GM18517 (cell line): Measurements from ENCODE around the gene REEP1.
A peak's percentile ranks its signal among the peaks of the same experiment; 100 is the strongest.

Experiments
- ATAC-seq: cut with Tn5 transposase; IDR thresholded peaks from one replicate; pipeline ENCODE4 v1.9.1; 2021; ENCODE audit warnings: mild to moderate bottlenecking, moderate library complexity; ENCODE audit not compliant: unreplicated experiment

The REEP1 gene, protein sequence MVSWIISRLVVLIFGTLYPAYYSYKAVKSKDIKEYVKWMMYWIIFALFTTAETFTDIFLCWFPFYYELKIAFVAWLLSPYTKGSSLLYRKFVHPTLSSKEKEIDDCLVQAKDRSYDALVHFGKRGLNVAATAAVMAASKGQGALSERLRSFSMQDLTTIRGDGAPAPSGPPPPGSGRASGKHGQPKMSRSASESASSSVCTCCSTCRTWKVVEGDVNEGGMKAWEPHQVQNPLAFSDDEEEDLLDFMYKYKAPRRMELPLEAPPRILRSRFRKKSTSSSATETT

DNA sequence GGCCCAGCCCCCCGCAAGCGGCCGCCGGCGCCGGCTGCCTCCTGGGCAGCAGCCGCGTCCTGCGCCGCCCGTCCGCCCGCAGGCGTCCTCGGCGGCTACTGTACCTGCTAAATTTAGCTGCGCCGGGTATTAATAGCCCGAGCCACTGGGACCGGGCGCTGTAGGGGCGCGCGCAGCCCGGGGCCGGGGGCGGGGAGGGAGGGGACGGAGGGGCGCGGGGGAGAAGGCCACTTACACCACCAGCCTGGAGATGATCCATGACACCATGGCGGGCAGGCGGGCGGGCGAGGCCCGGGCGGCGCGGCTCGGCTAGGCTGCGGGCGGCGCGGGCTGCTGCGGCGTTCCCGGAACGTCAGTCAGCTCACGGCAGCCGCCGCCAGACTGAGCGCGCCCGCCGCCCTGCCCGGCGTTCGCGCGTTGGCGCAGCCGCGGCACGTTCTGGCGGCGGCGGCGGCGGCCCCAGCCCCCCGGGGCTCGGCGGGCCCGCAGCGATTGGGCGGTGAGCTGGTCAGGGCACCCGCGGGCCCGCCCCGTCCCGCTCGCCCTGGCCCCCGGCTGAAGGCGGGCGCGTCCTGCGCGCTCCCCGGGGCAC is at the start of gene REEP1:
Gene REEP1 (minus strand): TSS at position 383 of the 592 bp plus-strand sequence. CDS start 116 bp downstream, at position 267.
- no peak for ATAC-seq

DNA sequence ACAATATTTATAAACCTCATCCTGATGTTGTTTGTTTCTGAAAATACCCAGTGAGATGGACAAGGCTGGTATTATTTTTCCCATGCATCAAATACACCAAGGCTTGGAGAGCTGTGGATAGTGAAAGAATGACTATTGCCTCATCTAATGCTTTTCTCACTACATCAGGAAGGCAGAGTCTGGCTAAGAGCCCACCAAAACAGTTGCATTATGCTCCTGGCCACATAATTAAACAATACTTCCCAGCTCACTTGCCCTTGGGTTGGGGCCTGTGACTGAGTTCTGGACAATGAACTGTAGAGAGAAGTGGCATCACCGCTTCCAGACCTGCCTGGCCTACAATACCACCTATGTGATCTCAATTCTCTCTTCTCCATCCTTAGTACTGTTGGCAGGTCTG is 46.4 kb upstream of the REEP1 start:
- no peak for ATAC-seq

DNA sequence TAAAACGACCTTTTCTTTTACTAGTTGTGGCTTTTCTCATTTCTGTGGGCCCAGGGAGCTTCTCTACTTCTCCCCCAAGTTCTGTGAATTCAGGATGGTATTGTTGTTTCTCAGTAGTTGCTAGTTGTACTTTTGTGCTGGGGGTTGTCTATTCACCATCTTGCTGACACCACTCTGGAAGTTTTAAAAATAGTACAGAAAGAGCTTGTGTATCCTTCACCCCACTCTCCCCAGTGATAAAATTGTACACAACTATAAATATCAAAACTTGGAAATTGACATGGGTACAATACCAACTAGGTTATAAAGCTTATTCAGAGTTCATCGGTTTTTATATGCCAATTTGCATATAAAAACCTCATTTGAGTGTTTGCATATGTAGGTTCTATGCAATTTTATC is 45.3 kb upstream of the REEP1 start:
- no peak for ATAC-seq

DNA sequence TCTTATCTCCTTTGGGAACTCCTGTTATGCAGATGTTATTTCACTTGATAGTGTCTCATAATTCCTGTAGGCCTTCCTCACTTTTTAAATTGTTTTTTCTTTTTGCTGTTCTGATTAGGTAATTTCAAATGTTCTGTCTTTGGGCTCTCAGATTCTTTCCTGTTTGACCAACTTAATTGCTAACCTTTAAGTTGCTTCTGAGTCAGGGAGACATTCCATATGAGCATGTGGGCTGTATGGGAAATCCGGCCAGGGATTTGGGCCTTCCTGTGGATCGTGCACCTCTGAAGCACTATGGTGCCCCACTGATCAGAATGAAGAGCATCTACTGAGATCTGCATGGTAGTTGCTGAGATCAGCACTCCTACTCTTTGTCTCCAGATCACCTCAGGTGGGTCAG is 44.7 kb upstream of the REEP1 start:
- no peak for ATAC-seq

DNA sequence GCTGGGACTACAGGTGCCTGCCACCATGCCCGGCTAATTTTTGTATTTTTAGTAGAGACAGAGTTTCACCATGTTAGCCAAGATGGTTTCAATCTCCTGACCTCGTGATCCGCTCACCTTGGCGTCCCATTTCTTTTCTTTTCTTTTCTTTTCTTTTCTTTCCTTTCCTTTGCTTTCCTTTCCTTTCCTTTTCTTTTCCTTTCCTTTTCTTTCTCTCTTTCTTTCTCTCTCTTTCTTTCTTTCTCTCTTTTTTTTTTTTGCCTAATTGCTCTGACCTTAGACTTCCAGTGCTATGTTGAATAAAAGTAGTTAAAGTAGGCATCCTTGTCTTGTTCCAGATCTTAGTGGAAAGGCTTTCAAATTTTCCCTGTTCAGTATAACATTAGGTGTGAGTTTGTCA is 41.0 kb upstream of the REEP1 start:
- ATAC-seq: no peak

DNA sequence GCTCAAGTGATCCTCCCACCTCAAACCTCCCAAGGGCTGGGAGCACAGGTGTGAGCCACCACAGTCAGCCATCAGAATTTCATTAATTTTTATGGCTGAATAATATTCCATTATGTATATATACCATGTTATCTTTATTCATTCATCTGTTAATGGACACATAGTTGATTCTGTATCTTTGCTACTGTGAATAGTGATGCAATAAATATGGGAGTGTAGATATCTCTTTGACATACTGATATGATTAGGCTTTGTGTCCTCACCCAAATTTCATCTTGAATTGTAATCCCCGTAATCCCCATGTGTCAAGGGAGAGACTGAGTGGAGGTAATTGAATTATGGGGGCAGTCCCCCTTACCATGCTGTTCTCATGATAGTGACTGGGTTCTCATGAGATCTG is 38.2 kb upstream of the REEP1 start:
- ATAC-seq: no peak

DNA sequence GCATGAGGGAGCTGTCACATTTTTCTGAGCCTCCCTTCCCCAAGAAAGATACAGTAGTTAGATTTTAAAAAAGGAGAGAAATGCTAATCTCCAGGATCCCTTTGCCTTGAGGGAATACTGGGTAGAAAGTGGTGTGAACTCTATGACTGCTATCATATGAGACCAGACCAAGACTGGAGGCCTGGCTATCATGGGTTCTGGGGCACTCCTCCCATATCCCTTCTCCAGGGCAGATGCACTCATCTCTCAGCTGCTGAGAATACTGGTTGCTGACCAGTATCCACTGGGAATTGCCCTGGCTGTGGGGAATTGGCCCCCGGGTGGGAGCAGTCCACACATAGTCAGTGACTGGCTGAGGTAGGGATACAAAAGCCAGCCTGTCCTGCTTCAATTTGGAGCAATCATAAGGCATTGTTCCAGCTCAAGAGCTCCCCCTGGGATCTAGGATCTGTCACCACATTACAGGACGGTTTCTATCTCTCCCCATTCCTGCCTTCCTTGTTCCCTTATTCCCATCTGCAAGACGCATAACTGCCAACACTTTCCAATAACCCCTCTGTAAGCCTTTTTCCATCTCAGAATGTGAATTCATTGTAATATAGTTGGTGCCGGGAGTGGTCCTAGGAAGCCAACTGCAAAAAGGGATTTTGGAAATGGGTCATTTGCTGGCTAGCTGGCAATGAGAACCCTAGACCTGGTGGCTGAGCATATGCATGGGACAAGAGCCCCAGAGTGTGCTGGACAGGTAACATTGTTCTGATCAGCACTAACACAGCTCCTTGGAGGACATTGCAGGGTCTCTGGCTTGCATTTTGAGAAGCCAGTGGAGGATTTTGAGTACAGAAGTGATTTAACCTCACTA is 35.4 kb upstream of the REEP1 start:
- ATAC-seq: no peak

DNA sequence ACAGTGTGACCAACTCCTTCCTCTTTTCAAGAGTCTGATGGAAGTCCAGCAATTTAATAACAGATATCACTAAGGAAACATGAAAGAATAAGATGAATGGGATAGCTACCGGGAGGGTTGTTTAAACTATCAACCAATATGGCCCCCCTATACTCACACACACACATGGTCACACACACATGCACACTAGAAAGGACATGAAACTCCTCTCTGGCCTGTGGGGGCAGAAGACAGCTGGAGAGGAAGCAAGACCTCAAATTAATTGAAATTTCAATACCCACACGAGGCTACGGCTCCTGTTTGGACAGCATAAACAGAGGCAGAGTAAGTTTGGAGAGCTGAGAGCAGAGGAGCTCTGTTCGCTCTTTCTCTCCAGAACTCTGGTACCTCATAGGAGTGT is 34.7 kb upstream of the REEP1 start:
- ATAC-seq: no peak

DNA sequence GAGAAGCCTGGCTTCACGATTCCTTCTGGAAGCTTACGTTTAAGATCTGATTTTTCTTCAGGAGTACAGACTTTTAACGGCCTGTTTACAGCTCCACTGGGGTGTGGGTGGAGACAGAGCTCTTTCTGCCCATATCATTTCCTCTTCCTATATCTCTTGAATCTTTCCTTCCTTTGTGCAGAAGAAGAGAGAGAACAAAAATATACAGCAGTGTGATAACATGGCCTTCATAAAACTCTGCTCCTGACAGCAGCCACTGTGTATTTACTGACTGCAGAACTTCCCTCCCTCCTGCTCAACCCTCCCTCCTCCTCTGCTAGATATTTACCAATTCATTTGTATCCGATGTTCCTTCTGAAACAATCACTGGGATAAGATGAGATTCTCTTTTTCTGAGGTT is 34.1 kb upstream of the REEP1 start:
- no peak for ATAC-seq

DNA sequence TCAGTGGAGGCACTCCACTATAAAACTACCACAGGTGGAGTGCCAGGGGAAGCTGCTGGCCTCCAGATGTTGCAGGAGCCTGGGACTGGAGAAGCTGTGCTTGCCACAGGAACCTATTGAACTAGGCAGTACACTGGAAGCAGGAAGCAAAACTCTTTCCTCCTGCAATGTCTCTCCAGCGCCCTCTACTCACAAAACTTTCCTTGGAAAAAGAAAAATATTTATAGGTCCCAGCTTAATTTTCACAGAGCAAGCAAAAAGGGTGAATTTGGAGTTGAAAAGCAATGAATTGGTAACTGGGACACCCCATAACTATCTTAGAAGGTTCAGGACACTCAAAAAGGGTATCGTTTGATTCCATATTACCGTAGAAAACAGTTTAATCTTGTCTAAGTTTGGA is 33.2 kb upstream of the REEP1 start:
- ATAC-seq: no peak

DNA sequence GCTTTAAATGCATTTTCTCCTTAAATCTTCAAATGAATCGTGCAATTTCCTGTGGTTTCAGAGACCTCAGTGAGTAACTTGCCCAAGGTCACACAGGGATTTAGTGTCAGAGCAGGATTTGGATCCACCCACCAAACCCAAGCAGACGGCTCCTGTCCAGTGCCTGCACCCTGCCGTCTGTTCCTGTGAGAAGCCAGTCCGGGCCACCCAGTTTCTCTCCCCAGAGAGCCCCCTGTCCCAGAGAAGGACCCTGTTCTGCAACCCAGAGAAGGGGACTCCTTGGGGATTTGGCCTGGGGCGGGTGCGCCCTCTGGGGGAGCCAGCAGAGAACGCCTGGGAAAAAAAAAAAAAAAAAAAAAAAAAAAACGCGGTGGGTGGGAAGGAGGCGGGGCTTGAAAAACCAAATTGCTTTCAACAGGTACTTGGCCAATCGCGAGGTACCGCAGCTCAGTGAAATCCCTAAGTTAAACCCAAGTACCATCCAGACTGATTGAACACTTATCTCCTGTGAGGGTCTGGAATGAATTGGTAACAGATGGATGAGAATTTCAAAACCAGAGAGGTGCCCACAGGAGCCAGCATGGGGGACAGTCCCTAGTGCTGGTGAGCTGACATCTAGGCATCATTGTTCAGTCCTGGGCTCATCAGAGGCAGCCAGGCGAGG is 30.9 kb upstream of the REEP1 start:
- ATAC-seq: no peak

DNA sequence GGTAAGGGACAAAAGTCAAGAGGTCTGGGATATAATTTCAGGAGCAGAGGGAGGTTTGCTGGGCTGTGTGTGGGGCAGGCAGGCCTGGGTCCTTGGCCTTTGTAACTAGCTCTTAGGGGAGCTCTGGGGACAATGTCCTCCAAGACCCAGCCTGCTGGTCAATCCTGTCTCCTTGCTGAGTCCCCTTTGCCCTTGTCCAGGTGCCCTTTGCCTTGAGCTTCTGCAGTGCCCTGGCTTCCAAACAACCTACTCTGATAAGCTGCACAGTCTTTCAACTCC is 30.0 kb upstream of the REEP1 start:
- no peak for ATAC-seq

DNA sequence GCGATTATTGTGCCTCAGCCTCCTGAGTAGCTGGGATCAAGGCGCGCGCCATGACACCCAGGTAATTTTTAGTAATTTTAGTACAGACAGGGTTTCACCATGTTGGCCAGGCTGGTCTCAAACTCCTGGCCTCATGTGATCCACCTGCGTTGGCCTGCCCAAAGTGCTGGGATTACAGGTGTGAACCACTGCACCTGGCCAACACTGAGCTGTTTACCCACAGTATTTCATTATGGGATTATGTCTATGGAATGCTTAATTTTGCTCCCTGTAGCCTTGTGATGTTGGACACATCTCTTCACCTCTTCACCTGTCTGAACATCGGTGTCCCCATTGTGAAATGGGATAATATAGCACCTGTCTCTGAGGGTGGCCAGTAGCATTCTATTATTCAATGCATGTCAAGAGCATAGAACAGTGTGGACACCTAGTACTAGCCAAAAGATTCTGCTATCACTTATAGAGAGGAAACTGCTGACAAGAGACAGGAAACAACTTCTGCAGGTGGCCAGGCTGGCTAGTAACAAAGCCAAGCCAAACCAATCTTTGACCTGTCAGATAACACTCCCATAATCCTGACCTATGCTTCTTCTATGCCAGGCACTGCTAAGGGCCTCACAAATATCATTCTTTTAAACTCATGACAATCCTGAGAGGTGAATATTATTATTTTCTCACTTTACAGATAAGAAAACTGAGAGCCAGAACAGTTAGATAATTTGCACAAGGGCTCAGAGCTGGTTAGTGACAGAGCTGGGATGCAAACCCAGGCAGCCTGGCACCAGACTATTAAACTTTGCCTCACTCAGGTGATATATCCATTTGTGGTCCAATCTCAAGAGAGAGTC is 29.4 kb upstream of the REEP1 start:
- no peak for ATAC-seq

DNA sequence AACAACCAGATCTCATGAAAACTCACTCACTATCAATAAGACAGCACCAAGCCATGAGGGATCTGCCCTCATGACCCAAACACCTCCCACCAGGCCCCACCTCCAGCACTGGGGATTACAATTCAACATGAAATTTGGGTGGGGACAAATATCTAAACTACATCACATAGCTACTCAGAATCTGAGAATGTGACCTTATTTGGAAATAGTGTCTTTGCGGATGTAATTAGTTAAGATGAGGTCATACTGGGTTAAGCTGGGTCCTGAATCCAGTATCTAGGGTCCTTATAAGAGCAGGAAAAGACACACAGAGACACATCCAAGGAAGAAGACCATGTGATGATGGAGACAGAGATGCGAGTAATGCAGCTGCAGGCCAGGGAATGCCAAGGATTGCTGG is 27.5 kb upstream of the REEP1 start:
- no peak for ATAC-seq

DNA sequence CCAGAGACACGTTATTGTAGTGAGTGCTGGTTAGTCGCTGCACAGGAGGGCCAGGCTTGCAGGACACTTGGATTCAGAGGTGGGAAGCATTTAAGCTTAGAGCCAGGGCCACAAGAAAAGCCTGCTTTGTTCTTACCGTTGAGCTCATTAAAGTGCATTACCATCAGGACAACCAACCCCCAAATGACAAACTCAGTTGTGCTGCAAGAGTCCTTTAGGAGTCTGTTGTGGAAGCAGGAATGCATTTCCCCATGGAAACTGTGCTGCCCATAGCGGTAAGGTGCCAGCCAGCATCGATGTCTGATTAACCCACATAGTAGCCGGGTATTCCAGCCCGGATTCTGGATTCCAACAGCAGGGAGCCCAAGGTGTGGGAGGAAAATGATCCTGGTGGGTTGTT is 23.4 kb upstream of the REEP1 start:
- ATAC-seq: no peak

DNA sequence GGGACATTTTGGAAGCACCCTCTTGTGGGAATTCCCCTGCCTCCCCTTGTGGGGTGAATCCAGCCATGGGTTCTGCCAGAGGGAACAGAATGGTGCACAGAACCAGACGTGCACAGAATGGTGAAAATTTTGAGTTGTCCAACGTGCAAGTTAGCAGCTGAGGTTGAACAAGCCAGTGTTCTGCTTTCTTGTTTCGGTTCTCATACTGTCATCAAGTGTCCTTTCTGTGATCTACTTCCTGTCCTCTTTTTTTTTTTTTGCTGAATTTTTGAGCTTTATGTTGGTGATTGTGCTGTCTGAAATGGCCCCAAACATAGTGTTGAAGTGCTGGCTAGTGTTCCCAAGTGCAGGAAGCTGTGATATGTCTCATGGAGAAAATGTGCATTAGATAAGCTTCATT is 21.5 kb upstream of the REEP1 start:
- peak; percentile 67 for ATAC-seq

DNA sequence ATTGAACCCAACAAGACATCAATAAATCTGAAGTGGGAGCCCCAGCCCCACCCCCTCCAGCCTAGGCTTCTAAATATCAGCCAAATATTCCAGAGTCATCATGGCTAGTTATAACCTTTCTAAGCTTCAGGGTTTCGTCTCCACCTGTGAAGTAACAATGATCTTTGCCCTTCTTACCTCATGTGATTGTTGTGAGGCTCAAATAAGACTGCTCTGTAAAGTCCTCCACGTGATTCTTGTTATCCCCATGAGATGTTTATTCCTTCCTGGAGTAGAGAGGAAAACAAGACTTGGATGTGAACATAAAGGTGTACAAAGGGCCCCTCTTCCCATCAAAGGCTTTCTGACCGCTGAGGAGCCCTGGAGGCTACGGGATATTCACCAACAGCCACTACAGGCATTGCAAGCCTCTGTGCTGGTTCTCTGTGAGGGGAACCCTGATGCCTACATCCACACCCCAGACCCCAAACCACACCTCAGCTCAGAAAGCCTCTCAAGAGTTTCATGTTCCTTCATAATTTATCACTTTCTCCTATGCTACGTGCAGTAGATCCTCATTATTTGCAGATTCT is 20.1 kb upstream of the REEP1 start:
- ATAC-seq: no peak

DNA sequence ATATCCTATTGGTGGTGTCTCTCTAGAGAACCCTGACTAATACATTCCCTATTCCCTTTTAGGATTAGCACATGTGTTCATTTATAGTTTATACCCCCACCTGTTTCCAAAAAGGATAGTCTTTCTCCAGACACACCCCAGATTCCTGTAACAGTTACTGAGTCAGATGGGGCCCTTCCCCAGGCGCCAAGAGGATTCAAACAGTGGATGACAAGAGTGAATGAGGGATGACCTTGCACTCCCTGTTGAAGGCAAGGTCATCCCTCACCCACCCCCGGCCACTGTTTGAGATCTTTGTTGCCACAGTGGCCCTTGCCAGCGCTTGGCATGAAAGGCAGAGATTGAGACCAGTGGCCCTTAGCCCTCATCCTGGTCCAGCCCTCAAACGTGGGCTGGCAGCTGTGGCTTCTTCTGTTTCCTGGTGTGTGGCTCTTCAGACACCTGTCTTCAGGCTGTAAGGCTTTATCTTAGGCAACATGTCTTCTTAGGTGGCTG is 15.3 kb upstream of the REEP1 start:
- no peak for ATAC-seq

DNA sequence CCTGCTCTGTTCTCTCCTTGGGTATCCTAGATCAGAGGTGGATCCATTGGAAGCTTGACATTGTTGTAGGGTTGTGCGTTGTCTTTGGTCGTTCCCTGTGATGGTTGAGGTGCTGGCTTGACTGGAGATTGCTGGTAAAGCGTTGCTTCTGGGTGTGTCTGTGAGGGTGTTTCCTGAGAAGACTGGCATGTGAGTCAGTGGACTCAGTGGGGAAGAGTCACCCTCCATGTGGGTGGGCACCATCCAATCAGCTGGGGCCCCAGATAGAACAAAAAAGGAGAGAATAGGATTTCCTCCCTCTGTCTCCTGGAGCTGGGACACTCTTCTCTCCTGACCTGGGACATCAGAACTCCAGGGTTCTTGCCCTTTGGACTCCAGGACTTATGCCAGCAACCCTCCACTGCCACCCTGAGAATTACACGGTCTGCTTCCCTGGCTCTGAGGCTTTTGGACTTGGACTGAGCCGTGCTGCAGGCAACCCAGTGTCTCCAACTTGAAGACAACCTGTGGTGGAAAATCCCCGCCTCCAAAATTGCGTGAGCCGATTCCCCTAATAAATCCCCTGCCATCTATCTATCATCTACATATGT is 14.8 kb upstream of the REEP1 start:
- ATAC-seq: no peak

DNA sequence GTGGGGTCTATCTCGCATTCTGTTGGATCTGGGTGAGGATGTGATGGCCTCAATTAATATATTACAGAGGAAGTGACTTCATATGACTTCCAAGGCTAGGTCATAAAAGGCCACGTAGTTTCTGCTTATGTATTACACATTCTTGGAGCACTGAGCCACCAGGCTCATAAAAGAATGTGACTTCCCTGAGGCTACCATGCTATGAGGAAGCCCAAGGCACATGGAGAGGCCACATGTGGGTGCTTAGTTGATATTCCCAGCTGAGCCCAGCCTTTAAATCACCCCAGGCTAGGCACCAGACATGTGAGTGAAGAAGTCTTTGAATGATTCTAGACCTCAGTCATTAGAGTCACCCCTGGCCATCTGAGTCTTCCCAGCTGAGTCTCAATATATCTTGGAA is 13.3 kb upstream of the REEP1 start:
- no peak for ATAC-seq
